ENCODE results near the gene MRPL4. TPM values are rescaled to one million over a fixed set of nuclear protein-coding genes. Genes with fewer than 3 reads are reported as not detected.

Gene MRPL4
- total and polyA plus RNA-seq, 10 of the 15 experiments (the other 5 are each of a cell fraction or from before 2014, with no cell fraction given), result 0.79 to 221 (median 112) TPM

DNA sequence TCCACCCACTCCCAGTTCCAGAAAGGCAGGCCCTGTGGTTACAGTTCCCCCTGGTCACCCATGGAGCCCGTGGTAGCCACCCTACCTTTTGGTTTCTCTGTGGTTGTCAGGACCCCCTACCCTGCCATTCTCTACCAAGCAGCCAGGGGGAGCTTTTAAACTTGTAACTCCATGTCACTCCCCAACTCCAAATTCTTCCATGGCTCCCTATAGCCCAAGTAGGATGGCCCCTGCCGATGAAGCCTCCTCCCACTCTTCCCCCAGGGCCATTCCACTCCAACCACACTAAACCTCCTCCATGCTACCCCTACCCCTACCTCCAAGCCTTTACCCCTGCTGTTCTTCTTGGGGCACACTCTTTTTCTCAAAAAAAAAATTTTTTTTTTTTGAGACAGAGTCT is 23.1 kb upstream of the MRPL4 start (continued):
- TF ChIP-seq MXI1 (IDR thresholded peaks at IDR 0.05; ENCODE audit: low read depth, low read length), result peak; percentile 25; the same call in 1 of the 2 replicates
- no peak for TF ChIP-seq KAT2A (conservative IDR thresholded peaks at IDR 0.05; ENCODE audit: control insufficient read depth, low read depth, low read length)
- TF ChIP-seq SMARCA5 (IDR thresholded peaks at IDR 0.05), result peak; percentile 73; the same call in 1 of the 2 replicates
- TF ChIP-seq RUNX3 (IDR thresholded peaks at IDR 0.05; ENCODE audit: low read length), result peak; percentile 53
- peak; percentile 55 for TF ChIP-seq RAD21 (IDR thresholded peaks at IDR 0.05; ENCODE audit: insufficient read depth, low read depth, low read length)
- TF ChIP-seq MTA2 (IDR thresholded peaks at IDR 0.05; ENCODE audit: low read depth), result no peak
- TF ChIP-seq ZNF24 (IDR thresholded peaks at IDR 0.05), result 0 out of 2 replicates have a peak, but pooled peaks have one; percentile 15
- peak; percentile 59; the same call in 1 of the 2 replicates for TF ChIP-seq RELB (IDR thresholded peaks at IDR 0.05; ENCODE audit: low read depth)
- peak; percentile 67 for TF ChIP-seq SMC3 (IDR thresholded peaks at IDR 0.05; ENCODE audit: borderline replicate concordance, low read length)
- TF ChIP-seq NBN (IDR thresholded peaks at IDR 0.05), result peak; percentile 85
- peak; percentile 56; the same call in 1 of the 2 replicates for TF ChIP-seq ZNF217 (IDR thresholded peaks at IDR 0.05)
- peak; percentile 59; the same call in 1 of the 2 replicates for TF ChIP-seq IKZF1 (conservative IDR thresholded peaks at IDR 0.05)
- TF ChIP-seq LARP7 (IDR thresholded peaks at IDR 0.05), result no peak
- peak; percentile 82 for TF ChIP-seq MLLT1 (IDR thresholded peaks at IDR 0.05)
- TF ChIP-seq NFYA (IDR thresholded peaks at IDR 0.05; ENCODE audit: borderline replicate concordance, low read depth, low read length), result no peak
- TF ChIP-seq BCL11A (IDR thresholded peaks at IDR 0.05; ENCODE audit: low read depth, low read length), result no peak
- no peak for TF ChIP-seq CHD1 (IDR thresholded peaks at IDR 0.05; ENCODE audit: low read depth, low read length)
- no peak for TF ChIP-seq SIX5 (IDR thresholded peaks at IDR 0.05; ENCODE audit: low read depth, low read length, severe bottlenecking)
- no peak for TF ChIP-seq HDAC6 (IDR thresholded peaks at IDR 0.05; ENCODE audit: unreplicated experiment)
- TF ChIP-seq USF2 (IDR thresholded peaks at IDR 0.05; ENCODE audit: borderline replicate concordance, low read depth, low read length), result no peak
- no peak for TF ChIP-seq SP1 (IDR thresholded peaks at IDR 0.05; ENCODE audit: low read depth, low read length)
- TF ChIP-seq SMAD5 (IDR thresholded peaks at IDR 0.05; ENCODE audit: low read depth), result no peak
- TF ChIP-seq ATF7 (IDR thresholded peaks at IDR 0.05; ENCODE audit: low read depth), result peak; percentile 33; the same call in 1 of the 2 replicates
- no peak for TF ChIP-seq NRF1 (conservative IDR thresholded peaks at IDR 0.05; ENCODE audit: low read depth, low read length)
- TF ChIP-seq NFXL1 (IDR thresholded peaks at IDR 0.05; ENCODE audit: borderline replicate concordance), result no peak
- TF ChIP-seq MTA3 (IDR thresholded peaks at IDR 0.05; ENCODE audit: borderline replicate concordance, low read length), result no peak; the same call in 1 of the 2 replicates
- no peak for TF ChIP-seq DPF2 (IDR thresholded peaks at IDR 0.05)
- TF ChIP-seq ELK1 (IDR thresholded peaks at IDR 0.05; ENCODE audit: low read depth, low read length), result no peak
- TF ChIP-seq FOS (IDR thresholded peaks at IDR 0.05; ENCODE audit: borderline replicate concordance, extremely low read depth, insufficient read length), result no peak

Data from GM12878 (cell line).